GM18520 (cell line): ENCODE data around the gene MYLK.

ENCODE experiments used
- ATAC-seq: cut with Tn5 transposase; IDR thresholded peaks from one replicate; pipeline ENCODE4 v1.9.1; 2021; ENCODE audit not compliant: unreplicated experiment

MYLK gene

GRCh38 chr3:123778525-123778924, 105.6 kb downstream of the MYLK start:
- ATAC-seq: no peak

- no peak for ATAC-seq
These were observed 107.9 kb downstream of the MYLK start for GRCh38 chr3:123776071-123776782.

GRCh38 chr3:123774474-123774873, 109.7 kb downstream of the MYLK start:
- ATAC-seq: no peak

GRCh38 chr3:123773681-123774431, 110.3 kb downstream of the MYLK start:
- ATAC-seq: no peak

- ATAC-seq: no peak
These were observed 114.8 kb downstream of the MYLK start for GRCh38 chr3:123769356-123769743.

- ATAC-seq: no peak
These were observed 115.4 kb downstream of the MYLK start for GRCh38 chr3:123768480-123769355.

- no peak for ATAC-seq
These were observed 116.4 kb downstream of the MYLK start for GRCh38 chr3:123767564-123768292.

GRCh38 chr3:123767009-123767372, 117.1 kb downstream of the MYLK start:
- ATAC-seq: no peak

- ATAC-seq: no peak
These were observed 117.7 kb downstream of the MYLK start for GRCh38 chr3:123766193-123767008.

- ATAC-seq: no peak
These were observed 118.5 kb downstream of the MYLK start for GRCh38 chr3:123765475-123766128.

GRCh38 chr3:123764647-123765046, 119.5 kb downstream of the MYLK start:
- ATAC-seq: no peak

GRCh38 chr3:123762805-123763204, 121.3 kb downstream of the MYLK start:
- ATAC-seq: no peak

GRCh38 chr3:123760817-123761216, 123.3 kb downstream of the MYLK start:
- ATAC-seq: no peak

- no peak for ATAC-seq
These were observed 124.3 kb downstream of the MYLK start for GRCh38 chr3:123759871-123760270.

- ATAC-seq: no peak
These were observed 124.8 kb downstream of the MYLK start for GRCh38 chr3:123759311-123759710.

- ATAC-seq: no peak
These were observed 126.0 kb downstream of the MYLK start for GRCh38 chr3:123758081-123758564.

GRCh38 chr3:123757281-123757940, 126.7 kb downstream of the MYLK start:
- no peak for ATAC-seq

GRCh38 chr3:123755501-123755900, 128.6 kb downstream of the MYLK start:
- ATAC-seq: no peak

GRCh38 chr3:123755085-123755484, 129.0 kb downstream of the MYLK start:
- ATAC-seq: no peak
